H9 (cell line): ENCODE measurements around the gene MYO1F. TPM values are rescaled to one million over a fixed set of nuclear protein-coding genes. Genes with fewer than 3 reads are reported as not detected.

ENCODE experiments used
- DNase-seq: peaks from one replicate; pipeline ENCODE4 v3.0.0-alpha.2; 2017
- H2AFZ ChIP-seq: one replicate; pipeline ENCODE4 v1.6.1; 2013; ENCODE audit warnings: mild to moderate bottlenecking, low read length, control low read depth, moderate library complexity
- H2AK5ac ChIP-seq: 2 replicates; pipeline ENCODE4 v1.6.1; 2013; ENCODE audit warnings: low read length, control low read depth, mixed read lengths; ENCODE audit not compliant: insufficient read length
- H2BK120ac ChIP-seq: one replicate; pipeline ENCODE4 v1.6.1; 2013; ENCODE audit warnings: low read depth, mild to moderate bottlenecking, low read length, control low read depth, inconsistent platforms; ENCODE audit not compliant: poor library complexity, severe bottlenecking
- H2BK12ac ChIP-seq: 2 replicates; pipeline ENCODE4 v1.6.1; 2013; ENCODE audit warnings: low read length, control low read depth, mixed read lengths, low read depth; ENCODE audit not compliant: insufficient read length
- H2BK15ac ChIP-seq: 2 replicates; pipeline ENCODE4 v1.6.1; 2013; ENCODE audit warnings: low read depth, low read length, control low read depth
- H2BK20ac ChIP-seq: one replicate; pipeline ENCODE4 v1.6.1; 2013; ENCODE audit warnings: low read depth, mild to moderate bottlenecking, low read length, control low read depth, inconsistent platforms; ENCODE audit not compliant: poor library complexity, severe bottlenecking
- H2BK5ac ChIP-seq: 2 replicates; pipeline ENCODE4 v1.6.1; 2013; ENCODE audit warnings: low read length, control low read depth, mixed read lengths; ENCODE audit not compliant: insufficient read length
- H3K14ac ChIP-seq: 2 replicates; pipeline ENCODE4 v1.6.1; 2013; ENCODE audit warnings: low read length, control low read depth; ENCODE audit not compliant: insufficient read depth
- H3K18ac ChIP-seq: 2 replicates; pipeline ENCODE4 v1.6.1; 2013; ENCODE audit warnings: low read depth, mild to moderate bottlenecking, mixed read lengths, low read length, control low read depth; ENCODE audit not compliant: insufficient read length
- H3K23ac ChIP-seq: 2 replicates; pipeline ENCODE4 v1.6.1; 2013; ENCODE audit warnings: low read length, control low read depth, mixed read lengths, low read depth; ENCODE audit not compliant: insufficient read length
- H3K23me2 ChIP-seq: 2 replicates; pipeline ENCODE4 v1.6.1; 2013; ENCODE audit warnings: low read depth, mild to moderate bottlenecking, mixed read lengths, low read length, control low read depth; ENCODE audit not compliant: insufficient read length, poor library complexity, severe bottlenecking
- H3K27ac ChIP-seq: 2 replicates; pipeline ENCODE4 v1.5.1; 2013; ENCODE audit warnings: low read length, control low read depth, mixed read lengths, low read depth; ENCODE audit not compliant: insufficient read length
- H3K27me3 ChIP-seq: 2 replicates; pipeline ENCODE4 v1.6.1; 2013; ENCODE audit warnings: low read length, control low read depth, inconsistent platforms; ENCODE audit not compliant: insufficient read depth
- H3K4ac ChIP-seq: 2 replicates; pipeline ENCODE4 v1.6.1; 2013; ENCODE audit warnings: low read depth, mild to moderate bottlenecking, control low read depth, inconsistent platforms, low read length, moderate library complexity
- H3K4me1 ChIP-seq: 2 replicates; pipeline ENCODE4 v1.6.1; 2013; ENCODE audit warnings: low read length, control low read depth, inconsistent platforms; ENCODE audit not compliant: insufficient read depth
- H3K4me2 ChIP-seq: 2 replicates; pipeline ENCODE4 v1.6.1; 2013; ENCODE audit warnings: low read length, control low read depth, mixed read lengths; ENCODE audit not compliant: insufficient read length, insufficient read depth
- H3K56ac ChIP-seq: 2 replicates; pipeline ENCODE4 v1.6.1; 2013; ENCODE audit warnings: low read depth, mild to moderate bottlenecking, mixed read lengths, low read length, control low read depth; ENCODE audit not compliant: insufficient read length
- H3K79me1 ChIP-seq: 2 replicates; pipeline ENCODE4 v1.6.1; 2013; ENCODE audit warnings: low read depth, mild to moderate bottlenecking, moderate library complexity, low read length, control low read depth, inconsistent platforms; ENCODE audit not compliant: insufficient read depth, poor library complexity, severe bottlenecking
- H3K79me2 ChIP-seq: 2 replicates; pipeline ENCODE4 v1.6.1; 2013; ENCODE audit warnings: low read length, control low read depth, inconsistent platforms; ENCODE audit not compliant: insufficient read depth
- H3K9ac ChIP-seq: 2 replicates; pipeline ENCODE4 v1.6.1; 2013; ENCODE audit warnings: low read length, control low read depth, mixed read lengths; ENCODE audit not compliant: insufficient read length; ENCODE audit errors: extremely low read depth
- H3K9me3 ChIP-seq: one replicate; pipeline ENCODE4 v1.6.1; 2013; ENCODE audit warnings: low read depth, low read length, inconsistent platforms; ENCODE audit not compliant: control insufficient read depth
- H3T11ph ChIP-seq: one replicate; pipeline ENCODE4 v1.6.1; 2013; ENCODE audit warnings: mild to moderate bottlenecking, low read length, control low read depth, inconsistent platforms
- H4K20me1 ChIP-seq: one replicate; pipeline ENCODE4 v1.6.1; 2013; ENCODE audit not compliant: control insufficient read depth, insufficient read length, insufficient read depth
- H4K5ac ChIP-seq: 2 replicates; pipeline ENCODE4 v1.6.1; 2013; ENCODE audit warnings: low read depth, mild to moderate bottlenecking, mixed read lengths, low read length, control low read depth; ENCODE audit not compliant: insufficient read length
- H4K8ac ChIP-seq: replicated peaks from 2 replicates; pipeline ENCODE4 v1.6.1; 2013; ENCODE audit warnings: low read length, control low read depth, mixed read lengths, low read depth; ENCODE audit not compliant: insufficient read length
- H4K91ac ChIP-seq: 2 replicates; pipeline ENCODE4 v1.6.1; 2013; ENCODE audit warnings: low read depth, mild to moderate bottlenecking, moderate library complexity, mixed read lengths, low read length, control low read depth; ENCODE audit not compliant: insufficient read length
- H3K27ac Mint-ChIP-seq, 3 experiments: 2 replicates in 2 of 3; 3 replicates in 1 of 3; pipeline ENCODE4 v1.8.0; 2020 to 2021; ENCODE audit warnings: mixed read lengths in 3 of 3, mild to moderate bottlenecking in 1 of 3, moderate library complexity in 1 of 3
- H3K27me3 Mint-ChIP-seq: 2 replicates; pipeline ENCODE4 v1.8.0; 2021; ENCODE audit warnings: low read depth, mild to moderate bottlenecking, moderate library complexity, mixed read lengths
- H3K36me3 Mint-ChIP-seq, 3 experiments: 2 replicates in 2 of 3; 3 replicates in 1 of 3; pipeline ENCODE4 v1.8.0; 2020 to 2021; ENCODE audit warnings: low read depth in 3 of 3, mixed read lengths in 3 of 3; ENCODE audit not compliant: insufficient read depth in 1 of 3
- H3K4me1 Mint-ChIP-seq, 2 experiments: 2 replicates each; pipeline ENCODE4 v1.8.0; 2020; ENCODE audit warnings: mixed read lengths in 2 of 2
- H3K4me3 Mint-ChIP-seq, 2 experiments: 2 replicates in 1 of 2; 3 replicates in 1 of 2; pipeline ENCODE4 v1.8.0; 2020 to 2021; ENCODE audit warnings: mild to moderate bottlenecking in 2 of 2, mixed read lengths in 2 of 2, moderate library complexity in 1 of 2
- H3K9me3 Mint-ChIP-seq, 2 experiments: 2 replicates in 1 of 2; 3 replicates in 1 of 2; pipeline ENCODE4 v1.8.0; 2020; ENCODE audit warnings: mild to moderate bottlenecking in 2 of 2, mixed read lengths in 2 of 2, moderate library complexity in 1 of 2
- CTCF ChIP-seq: fragments of 200-600 bp; sonication (generic); conservative IDR thresholded peaks from 3 replicates; pipeline ENCODE4 v1.8.0; 2021; ENCODE audit warnings: antibody characterized with exemption, mild to moderate bottlenecking
- WGBS: extraction: QIAGEN DNeasy Blood & Tissue Kit; methylation state at CpG from one replicate; pipeline ENCODE4 v1.1.7; 2013; ENCODE audit warnings: missing lambda C conversion rate, low lambda C conversion rate, mixed read lengths; ENCODE audit not compliant: insufficient read length; ENCODE audit errors: extremely low coverage; 5-methylcytosine and 5-hydroxymethylcytosine counted together
- total RNA-seq: library from RNA; stranded (reverse); gene quantifications from 2 replicates; pipeline ENCODE4 v1.2.1, GENCODE V29; 2021

The MYO1F gene
- total RNA-seq, 1 experiment from 2014 or later: 1.0 TPM

DNA sequence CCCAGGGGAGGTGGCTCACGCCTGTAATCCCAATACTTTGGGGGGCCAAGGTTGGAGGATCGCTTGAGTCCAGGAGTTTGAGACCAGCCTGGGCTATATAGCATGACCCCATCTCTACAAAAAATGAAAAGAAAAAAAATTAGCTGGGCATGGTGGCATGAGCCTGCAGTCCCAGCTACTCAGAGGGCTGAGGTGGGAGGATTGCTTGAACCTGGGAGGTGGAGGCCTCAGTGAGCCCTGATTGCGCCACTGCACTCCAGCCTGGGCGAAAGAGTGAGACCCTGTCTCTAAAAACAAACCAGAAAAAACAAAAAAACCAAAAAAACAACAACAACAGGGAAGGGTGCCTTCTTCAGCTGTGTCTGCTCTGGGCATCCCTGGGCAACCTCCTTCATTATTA, 499 bp upstream of the MYO1F start:
- no peaks in the 10 kb centered on the region for H4K20me1 ChIP-seq
- no peak overlapping the region for H2BK12ac ChIP-seq
- no peak overlapping the region for H3T11ph ChIP-seq
- no peaks in the 10 kb centered on the region for H3K9me3 ChIP-seq
- no peak overlapping the region for H3K56ac ChIP-seq
- H3K79me2 ChIP-seq: no peaks in the 10 kb centered on the region
- no peaks in the 10 kb centered on the region for H3K23me2 ChIP-seq
- no peak overlapping the region for H4K91ac ChIP-seq
- DNase-seq: no peak
- no peak for TF ChIP-seq CTCF
- H4K8ac ChIP-seq: no peak overlapping the region
- H2BK15ac ChIP-seq: no peak overlapping the region
- no peak overlapping the region for H2AFZ ChIP-seq
- no CpG with 5 or more reads among the region's 4 CpGs for WGBS
- H3K4me1 ChIP-seq: no peaks in the 10 kb centered on the region; the same call in 1 of the 2 replicates
- H3K23ac ChIP-seq: no peak overlapping the region
- H2BK5ac ChIP-seq: no peak overlapping the region
- no peak overlapping the region for H2AK5ac ChIP-seq
- no peak overlapping the region for H3K4me2 ChIP-seq
- no peak overlapping the region for H3K27ac Mint-ChIP-seq
- H3K14ac ChIP-seq: no peak overlapping the region
- no peaks in the 10 kb centered on the region; a peak in 1 of 5 replicates for H3K9me3 Mint-ChIP-seq
- no peak overlapping the region for H3K18ac ChIP-seq
- no peaks in the 10 kb centered on the region for H3K36me3 Mint-ChIP-seq
- no peak overlapping the region for H2BK120ac ChIP-seq
- no peak overlapping the region for H2BK20ac ChIP-seq
- no peak overlapping the region for H3K4me3 Mint-ChIP-seq
- no peak overlapping the region for H3K27ac ChIP-seq
- H3K9ac ChIP-seq: no peak overlapping the region
- H3K27me3 ChIP-seq: no peaks in the 10 kb centered on the region
- no peaks in the 10 kb centered on the region for H3K79me1 ChIP-seq
- H3K27me3 Mint-ChIP-seq: peaks cover 19% of the 10 kb centered on the region
- no peak overlapping the region for H3K4ac ChIP-seq
- no peak overlapping the region for H4K5ac ChIP-seq
- peaks cover 19 to 28% of the 10 kb centered on the region in 2 experiments for H3K4me1 Mint-ChIP-seq
